ENCODE data around the gene ROGDI.

Gene ROGDI

DNA sequence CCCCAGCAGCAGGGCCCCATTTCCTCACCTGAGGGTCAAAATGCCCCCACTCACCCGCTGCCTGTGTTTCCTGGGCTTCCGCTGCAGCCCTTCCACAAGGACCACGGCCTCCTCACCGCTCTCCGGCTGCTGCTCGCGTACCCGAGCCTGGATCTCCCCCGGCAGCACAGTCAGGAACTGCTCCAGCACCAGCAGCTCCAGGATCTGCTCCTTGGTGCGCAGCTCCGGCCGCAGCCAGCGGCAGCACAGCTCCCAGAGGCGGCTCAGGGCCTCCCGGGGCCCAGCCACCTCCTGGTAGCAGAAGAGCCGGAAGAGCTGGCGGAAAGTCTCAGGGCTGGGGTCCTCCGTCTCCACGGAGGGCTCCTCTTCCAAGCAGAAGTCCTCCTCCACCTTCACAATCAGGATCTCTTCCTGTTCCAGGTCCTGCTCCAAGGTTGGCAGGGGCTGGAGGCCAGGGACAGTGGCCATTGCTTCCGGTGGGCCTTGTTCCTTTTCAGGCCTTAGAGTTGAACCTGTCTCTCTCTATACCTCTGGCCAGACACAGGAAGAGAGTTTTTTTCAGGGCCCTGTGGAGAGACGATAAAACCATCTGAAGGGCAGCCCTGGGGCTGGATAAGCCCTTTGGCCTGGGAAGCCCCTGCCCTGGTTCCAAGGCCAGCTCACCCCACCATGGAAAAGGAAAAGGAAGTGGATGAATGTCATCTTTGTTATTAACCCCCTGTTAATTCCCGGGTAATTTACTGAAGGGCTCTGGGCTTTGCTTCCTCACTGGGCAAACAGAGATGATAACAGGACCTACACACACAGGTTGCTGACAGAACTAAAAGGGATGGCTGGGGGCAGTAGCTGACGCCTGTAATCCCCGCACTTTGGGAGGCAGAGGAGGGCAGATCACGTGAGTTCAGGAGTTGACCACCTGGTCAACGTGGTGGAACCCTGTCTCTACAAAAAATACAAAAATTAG is 36.6 kb downstream of the ROGDI start:
- no peak for FAIRE-seq

DNA sequence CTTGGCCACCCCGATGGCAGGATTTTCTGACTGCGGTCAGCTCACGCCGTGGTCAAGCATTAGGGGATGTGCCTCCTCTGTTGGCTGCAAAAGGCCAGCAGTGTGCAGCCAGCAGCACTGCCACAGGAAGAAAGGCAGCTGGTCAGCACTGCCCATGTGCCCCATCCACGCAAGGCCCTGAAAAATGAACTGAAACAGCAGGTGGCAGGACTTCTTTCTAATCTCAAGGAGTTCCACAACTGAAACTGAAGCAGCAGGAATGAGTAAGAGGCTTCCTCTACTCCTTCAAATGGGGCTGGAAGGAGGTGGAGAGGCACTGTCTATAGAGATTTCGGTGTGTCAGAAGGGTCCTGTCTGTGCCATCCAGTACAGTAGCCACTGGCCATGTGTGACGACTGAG is 38.6 kb downstream of the ROGDI start:
- no peak for FAIRE-seq

DNA sequence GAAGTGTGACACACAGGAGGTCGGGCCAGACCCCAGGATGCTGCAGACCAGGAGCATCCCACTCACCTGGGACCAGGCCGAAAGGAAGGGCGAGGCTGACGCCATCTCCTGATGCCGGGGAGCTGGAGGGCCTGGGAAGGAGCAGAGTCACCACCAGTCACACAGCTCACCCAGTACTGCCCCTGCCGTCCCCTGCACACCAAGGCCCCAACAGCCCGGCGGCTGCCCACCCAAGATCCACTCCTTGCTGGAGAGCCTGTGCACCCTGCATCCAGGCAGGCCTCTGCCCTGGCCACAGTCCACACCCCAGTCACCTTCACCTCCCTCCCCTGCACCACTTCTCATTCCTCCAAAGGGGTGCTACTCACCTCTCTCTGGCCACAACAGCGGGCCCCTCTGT is 40.2 kb downstream of the ROGDI start:
- no peak for FAIRE-seq

DNA sequence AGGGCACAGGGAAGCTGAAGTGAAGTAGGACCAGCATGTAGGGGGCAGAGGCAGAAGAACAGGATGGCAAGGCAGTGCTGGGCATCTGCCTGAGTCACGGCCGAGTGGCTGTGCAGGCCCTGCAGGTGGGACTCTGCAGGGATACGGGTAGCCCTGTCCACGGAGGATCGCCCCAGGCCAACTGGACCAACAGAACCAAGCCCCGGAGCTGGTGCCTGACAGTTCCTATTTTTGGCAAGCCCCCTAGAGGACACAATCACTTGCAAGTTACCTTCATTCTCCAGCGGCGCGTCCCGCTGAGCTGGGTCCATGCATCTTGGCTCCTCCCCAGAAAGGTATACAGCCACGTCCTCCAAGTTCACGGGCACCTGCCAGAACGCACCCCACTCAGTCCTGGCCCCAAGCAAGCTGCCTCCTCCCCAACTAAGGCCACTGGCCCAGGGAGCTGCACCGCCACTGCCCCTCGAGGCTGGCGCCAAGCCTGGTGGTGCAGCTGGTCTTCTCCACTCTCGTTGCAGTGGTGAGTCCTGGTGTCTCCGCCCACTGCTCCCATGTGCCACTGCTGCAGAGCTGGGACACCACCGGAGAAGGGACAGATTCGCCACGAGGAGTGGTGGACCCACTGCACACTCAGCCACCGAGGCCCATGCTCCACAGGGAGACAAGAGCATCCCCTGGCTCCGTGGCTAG is 42.1 kb downstream of the ROGDI start:
- FAIRE-seq: no peak

DNA sequence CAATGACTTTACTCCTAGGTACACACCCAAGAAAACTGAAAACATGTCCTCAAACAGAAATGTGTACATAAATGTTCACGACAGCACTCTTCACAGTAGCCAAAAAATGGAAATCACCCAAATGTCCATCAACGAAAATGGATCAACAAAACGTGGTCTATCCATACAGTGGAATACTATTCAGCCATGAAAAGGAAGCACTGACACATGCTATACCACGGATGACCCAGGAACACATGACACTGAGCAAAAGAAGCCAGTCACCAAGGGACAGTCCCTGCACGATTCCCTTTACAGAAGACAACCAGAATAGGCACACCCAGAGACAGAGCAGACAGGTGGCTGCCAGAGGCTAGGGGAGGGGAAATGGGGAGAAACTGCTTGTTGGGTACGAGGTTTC is 46.7 kb downstream of the ROGDI start:
- FAIRE-seq: no peak

DNA sequence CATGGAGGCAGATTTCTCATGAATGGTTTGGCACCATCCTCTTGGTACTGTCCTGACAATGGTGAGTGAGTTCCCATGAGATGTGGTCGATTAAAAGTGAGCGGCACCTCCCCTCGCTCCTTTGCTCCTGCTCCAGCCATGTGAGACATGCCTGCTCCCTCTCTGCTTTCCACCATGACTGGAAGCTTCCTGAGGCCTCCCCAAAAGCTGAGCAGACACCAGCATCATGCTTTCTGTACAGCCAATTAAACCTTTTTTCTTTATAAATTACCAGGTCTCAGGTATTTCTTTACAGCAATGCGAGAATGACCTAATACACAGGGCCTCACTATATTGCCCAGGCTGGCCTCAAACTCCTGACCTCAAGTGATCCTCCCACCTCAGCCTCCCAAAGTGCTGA is 47.6 kb downstream of the ROGDI start:
- FAIRE-seq: no peak

DNA sequence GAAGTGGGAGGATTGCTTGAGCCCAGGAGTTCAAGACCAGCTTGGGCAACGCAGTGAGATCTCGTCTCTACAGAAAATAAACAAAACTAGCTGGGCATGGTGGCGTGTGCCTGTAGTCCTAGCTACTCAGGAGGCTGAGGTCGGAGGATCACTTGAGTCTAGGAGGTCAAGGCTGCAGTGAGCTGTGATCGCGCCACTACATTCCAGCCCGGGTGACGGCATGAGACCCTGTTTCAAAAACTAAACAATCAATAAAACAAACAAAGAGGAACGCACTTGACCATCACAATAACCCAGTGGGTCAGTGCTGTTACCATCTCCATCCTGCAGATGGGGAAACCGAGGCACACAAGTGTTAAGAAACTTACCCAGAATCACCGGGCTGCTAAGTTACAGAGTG is 49.2 kb downstream of the ROGDI start:
- FAIRE-seq: no peak

DNA sequence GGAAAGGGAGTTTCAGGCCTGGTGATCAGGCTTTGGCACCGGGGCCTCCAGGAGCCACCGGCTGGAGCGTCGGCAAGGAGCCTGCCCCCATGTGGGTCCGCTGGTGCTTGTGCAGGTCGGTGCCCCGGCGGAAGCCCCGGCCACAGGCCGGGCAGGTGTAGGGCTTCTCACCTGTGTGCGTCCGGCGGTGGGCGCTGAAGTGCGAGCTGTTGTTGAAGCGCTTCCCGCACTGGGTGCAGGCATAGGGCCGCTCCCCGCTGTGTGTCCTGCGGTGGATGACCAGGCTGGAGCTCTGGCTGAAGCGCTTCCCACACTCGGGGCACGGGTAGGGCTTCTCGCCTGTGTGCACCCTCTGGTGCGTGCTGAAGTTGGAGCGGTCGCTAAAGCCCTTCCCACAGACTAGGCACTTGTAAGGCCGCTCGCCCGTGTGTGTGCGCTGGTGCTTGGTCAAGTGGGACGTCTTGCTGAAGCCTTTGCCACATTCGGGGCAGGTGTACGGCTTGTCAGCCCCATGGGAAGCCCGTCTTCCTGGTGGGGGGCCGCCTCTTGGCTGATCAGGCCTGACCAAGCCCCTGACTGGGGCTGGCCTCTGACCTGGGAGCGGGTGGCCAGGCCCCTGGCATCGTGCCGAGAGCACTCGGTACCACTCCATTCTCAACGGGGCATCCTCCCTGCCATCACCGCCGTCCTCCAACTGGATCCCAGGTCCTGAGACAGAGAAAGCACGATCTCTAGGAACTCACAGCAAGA is 49.9 kb downstream of the ROGDI start:
- FAIRE-seq: no peak

DNA sequence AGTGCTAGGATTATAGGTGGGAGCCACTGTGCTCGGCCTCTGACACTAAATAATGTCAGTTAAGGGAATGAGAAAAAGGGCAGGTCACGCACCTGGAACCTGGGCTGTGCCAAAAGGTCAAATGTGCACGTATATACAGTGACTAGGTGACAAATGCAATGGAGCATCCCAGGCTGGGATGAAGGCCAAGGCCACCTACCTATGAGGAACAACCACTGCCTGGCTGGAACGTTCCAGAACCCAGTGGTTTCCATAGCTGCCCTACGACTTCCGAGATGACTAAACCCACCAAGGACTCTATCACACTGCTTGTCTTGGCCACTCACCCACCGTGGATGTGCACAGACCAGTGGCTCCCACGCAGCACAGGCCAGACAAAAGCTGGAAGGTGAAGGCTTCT is 51.5 kb downstream of the ROGDI start:
- FAIRE-seq: no peak

DNA sequence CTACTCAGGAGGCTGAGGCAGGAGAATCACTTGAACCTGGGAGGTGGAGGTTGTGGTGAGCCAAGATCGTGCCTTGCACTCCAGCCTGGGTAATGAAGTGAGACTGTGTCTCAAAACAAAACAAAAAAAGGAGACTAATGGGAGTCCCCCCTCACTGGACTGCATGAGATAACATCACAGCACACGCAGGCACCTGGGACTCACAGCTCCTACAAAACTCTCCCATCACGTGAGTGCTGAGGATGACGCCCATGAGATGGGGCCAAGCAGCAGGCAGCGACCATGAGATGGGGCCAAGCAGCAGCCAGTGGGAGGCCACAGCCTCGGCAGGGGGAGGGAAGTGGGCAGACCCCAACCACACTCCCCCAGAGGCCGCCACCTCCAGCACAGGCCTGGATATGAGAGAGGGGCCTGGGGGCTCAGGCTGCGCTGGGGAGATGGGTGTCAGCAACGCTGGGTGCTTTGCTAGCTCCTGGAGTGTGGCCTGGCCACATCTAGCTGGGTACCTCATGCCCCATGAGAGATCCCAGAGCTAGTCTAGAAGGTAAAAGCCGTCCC is 52.7 kb downstream of the ROGDI start:
- FAIRE-seq: no peak

DNA sequence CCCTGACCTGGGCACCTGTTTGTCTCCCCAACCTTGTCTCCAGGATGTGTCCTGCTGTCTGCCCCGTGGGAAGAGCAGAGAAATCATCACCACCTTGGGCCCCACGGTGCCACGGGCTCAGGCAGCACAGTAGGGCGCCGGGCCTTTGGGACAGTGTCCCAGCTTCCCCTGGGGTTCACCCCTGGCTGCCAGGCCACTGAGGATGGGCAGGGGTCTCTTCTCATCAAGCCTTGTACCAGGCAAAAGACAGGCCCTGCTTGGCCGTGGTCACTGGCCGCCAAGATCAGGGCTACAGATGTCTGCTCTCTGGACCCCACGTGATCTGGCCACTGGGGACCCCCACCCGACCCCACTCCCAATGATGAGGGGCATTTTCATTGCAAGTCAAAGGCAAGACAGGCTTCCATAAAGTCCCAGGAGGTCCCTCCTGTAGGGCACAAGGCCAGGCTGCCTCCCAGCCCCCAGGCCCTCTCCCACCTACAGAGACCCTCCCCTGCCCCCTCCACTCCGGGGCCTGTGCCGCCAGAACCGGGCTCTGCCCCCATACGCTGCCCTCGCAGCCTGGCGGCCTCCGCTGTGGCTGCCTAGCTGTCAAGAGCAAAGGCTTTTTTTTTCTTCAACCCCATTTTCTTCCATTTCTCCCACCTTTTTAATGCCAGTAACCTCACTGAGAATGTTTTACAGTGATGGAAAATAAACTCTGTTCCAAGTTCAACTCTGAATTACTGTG is 53.6 kb downstream of the ROGDI start:
- no peak for FAIRE-seq

DNA sequence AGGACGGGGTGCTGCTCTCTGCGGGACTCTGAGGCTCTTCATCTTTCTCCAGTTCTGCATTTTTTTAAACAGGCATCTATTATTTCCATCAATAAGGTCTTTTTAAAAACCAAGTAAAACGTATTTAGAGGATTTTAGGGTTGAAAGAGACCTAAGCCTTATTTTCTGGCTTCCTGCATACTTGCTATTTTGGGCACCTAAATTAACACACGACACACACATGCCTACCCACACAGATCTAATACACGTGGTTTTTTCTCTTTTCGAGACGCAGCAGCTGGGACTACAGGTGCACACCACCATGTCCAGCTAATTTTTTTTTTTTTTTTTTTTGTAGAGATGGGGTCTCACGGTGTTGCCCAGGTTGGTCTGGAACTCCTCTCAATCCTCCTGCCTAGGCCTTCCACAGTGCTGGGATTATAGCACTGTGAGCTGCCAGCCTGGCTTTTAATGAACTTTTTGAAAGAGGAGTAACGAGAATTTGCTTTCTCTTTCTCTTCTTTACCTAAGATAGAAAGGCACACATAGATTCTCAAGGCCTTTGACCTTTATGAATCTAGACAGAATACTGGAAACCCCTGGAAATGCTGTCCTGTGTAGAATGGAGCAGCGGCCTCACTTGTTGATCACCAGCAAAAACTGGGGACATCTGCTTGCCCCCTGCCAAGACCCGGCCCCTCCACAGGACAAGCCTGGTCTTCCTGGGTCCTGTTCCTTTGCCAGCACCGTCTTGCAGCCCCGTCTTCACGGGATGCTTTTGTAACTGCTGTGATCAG is 54.3 kb downstream of the ROGDI start:
- no peak for FAIRE-seq

DNA sequence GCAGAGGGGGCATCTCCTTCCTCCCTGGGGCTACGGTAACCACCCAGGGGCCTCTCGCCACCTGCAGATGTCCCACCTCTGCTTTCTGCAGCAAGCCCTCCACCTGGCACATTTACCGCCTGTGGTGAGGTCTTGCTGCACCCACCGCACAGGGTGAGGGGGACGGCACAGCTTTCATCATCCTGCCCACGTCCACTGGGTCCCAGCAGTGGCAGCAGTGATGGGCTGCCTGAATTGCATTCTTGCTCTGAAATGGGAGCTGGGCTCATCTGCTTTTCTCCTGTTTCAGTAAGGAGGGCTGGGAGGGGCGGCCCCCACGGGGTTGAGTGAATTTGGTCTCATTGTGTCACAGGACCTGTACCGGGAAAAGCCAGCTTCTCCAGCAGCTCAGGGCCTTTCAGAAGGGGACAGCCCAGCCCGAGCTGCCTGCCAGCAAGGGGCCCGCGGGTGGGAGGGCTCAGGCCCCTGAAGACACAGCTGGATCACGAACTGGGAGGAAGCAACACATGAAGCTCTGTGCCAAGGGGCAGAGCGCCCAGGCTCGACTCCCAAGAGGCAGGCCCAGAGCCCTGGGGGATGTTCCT is 55.4 kb downstream of the ROGDI start:
- no peak for FAIRE-seq
